ENCODE data around the gene DDIT4. TPM values are rescaled to one million over a fixed set of nuclear protein-coding genes. Genes with fewer than 3 reads are reported as not detected.

Gene DDIT4
- polyA plus RNA-seq, 1 experiment: 174 TPM

DNA sequence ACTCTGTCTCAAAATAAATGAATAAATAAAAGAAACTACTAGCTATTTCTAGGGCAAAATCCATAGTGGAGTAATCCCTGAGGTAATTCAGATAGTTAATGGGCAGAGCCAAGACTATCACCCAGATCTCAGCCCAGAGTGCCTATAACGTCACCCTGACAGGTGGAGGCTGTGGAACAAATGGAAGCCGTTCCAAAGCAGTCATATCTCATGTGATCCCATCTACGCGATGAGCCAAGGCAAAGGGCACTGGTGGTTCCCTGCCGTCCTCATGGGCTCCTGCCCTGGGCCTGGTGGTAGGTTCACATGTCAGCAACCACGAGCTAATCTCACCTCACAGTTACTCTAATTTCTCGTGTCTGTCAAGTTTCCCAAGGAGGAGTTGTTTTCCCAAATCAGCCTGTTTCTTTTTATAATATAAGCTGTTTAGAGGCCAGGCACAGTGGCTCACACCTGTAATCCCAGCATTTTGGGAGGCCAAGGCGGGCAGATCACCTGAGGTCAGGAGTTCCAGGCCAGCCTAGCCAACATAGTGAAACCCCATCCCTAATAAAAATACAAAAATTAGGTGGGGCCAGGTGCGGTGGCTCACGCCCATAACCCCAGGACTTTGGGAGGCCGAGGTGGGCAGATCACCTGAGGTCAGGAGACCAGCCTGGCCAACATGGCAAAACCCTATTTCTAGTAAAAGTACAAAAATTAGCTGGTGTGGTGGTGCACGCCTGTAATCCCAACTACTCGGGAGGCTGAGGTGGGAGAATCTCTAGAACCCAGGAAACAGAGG is 35.1 kb upstream of the DDIT4 start:
- TF ChIP-seq, protein P1, sequence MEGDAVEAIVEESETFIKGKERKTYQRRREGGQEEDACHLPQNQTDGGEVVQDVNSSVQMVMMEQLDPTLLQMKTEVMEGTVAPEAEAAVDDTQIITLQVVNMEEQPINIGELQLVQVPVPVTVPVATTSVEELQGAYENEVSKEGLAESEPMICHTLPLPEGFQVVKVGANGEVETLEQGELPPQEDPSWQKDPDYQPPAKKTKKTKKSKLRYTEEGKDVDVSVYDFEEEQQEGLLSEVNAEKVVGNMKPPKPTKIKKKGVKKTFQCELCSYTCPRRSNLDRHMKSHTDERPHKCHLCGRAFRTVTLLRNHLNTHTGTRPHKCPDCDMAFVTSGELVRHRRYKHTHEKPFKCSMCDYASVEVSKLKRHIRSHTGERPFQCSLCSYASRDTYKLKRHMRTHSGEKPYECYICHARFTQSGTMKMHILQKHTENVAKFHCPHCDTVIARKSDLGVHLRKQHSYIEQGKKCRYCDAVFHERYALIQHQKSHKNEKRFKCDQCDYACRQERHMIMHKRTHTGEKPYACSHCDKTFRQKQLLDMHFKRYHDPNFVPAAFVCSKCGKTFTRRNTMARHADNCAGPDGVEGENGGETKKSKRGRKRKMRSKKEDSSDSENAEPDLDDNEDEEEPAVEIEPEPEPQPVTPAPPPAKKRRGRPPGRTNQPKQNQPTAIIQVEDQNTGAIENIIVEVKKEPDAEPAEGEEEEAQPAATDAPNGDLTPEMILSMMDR (IDR thresholded peaks at IDR 0.05; ENCODE audit: insufficient read depth, low read depth, low read length): no peak
- H3K36me3 ChIP-seq (ENCODE audit: control insufficient read depth, insufficient read depth, low read length): peaks cover 3% of the 10 kb centered on the region; the same call in 1 of the 2 replicates
- no peak overlapping the region for H3K4me3 ChIP-seq (ENCODE audit: low read depth, low read length)
- ChIA-PET CTCF (interaction anchor here (1.2 to 1.5 kb wide), 2 partner anchors 15 to 90 kb away, joined by 3 to 5 read pairs; no protein-coding TSS in a partner anchor), POLR2A (no interaction called here)
- DNase-seq (ENCODE audit: low read depth): no peak
- no peaks in the 10 kb centered on the region for H3K27me3 ChIP-seq (ENCODE audit: control insufficient read depth, insufficient read depth, low read length)

DNA sequence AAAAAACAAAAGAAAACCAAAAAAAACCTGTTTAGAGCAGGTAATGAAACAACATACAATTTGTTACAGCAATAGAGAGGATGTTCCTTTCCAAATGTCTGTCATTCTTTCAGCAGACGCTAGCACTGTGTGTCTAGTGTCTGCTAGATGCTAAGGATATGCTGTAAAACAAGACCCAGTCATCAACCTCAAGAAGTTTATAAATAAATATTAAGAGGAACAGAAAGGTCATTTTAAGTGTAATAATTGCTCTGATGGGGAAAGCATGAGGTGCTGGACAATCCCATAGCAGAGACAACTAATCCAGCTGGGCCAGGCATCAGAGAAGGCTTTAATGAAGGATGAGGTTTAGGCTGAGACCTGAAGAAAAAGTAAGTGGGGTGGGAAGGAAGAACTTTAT is 34.3 kb upstream of the DDIT4 start:
- DNase-seq (ENCODE audit: low read depth): no peak
- Histone ChIP-seq H3K4me3 (ENCODE audit: low read depth, low read length) (no peak overlapping the region), H3K27me3 (ENCODE audit: control insufficient read depth, insufficient read depth, low read length) (no peaks in the 10 kb centered on the region), H3K36me3 (ENCODE audit: control insufficient read depth, insufficient read depth, low read length) (peaks cover 3% of the 10 kb centered on the region; the same call in 1 of the 2 replicates)
- TF ChIP-seq, protein P1 (IDR thresholded peaks at IDR 0.05; ENCODE audit: insufficient read depth, low read depth, low read length): no peak
- POLR2A ChIA-PET: interaction anchor here (0.6 kb wide), 1 partner anchor 881 kb away, joined by 3 read pairs; no protein-coding TSS in a partner anchor
- CTCF ChIA-PET: interaction anchor here (1.5 kb wide), 1 partner anchor 16 kb away, joined by 5 read pairs; no protein-coding TSS in a partner anchor

- Histone ChIP-seq H3K4me3 (ENCODE audit: low read depth, low read length) (no peak overlapping the region), H3K27me3 (ENCODE audit: control insufficient read depth, insufficient read depth, low read length) (no peaks in the 10 kb centered on the region), H3K36me3 (ENCODE audit: control insufficient read depth, insufficient read depth, low read length) (peaks cover 3% of the 10 kb centered on the region; the same call in 1 of the 2 replicates)
- no peak for DNase-seq (ENCODE audit: low read depth)
- ChIA-PET CTCF (interaction anchor here (0.6 kb wide), 1 partner anchor 15 kb away, joined by 4 read pairs; no protein-coding TSS in a partner anchor), POLR2A (no interaction called here)
- TF ChIP-seq, protein P1 (IDR thresholded peaks at IDR 0.05; ENCODE audit: insufficient read depth, low read depth, low read length): no peak
Observed at GRCh38 chr10:72240371-72240770, 33.4 kb upstream of the DDIT4 start.

- Histone ChIP-seq H3K27me3 (ENCODE audit: control insufficient read depth, insufficient read depth, low read length) (no peaks in the 10 kb centered on the region), H3K36me3 (ENCODE audit: control insufficient read depth, insufficient read depth, low read length) (no peaks in the 10 kb centered on the region), H3K4me3 (ENCODE audit: low read depth, low read length) (no peak overlapping the region)
- no peak for DNase-seq (ENCODE audit: low read depth)
- ChIA-PET POLR2A (no interaction called here), CTCF (interaction anchor here (0.8 to 1.0 kb wide), 4 partner anchors 12 to 325 kb away, joined by 3 read pairs; no protein-coding TSS in a partner anchor)
- TF ChIP-seq, protein P1 (IDR thresholded peaks at IDR 0.05; ENCODE audit: insufficient read depth, low read depth, low read length): no peak
Observed at GRCh38 chr10:72241691-72242252, 32.0 kb upstream of the DDIT4 start.

DNA sequence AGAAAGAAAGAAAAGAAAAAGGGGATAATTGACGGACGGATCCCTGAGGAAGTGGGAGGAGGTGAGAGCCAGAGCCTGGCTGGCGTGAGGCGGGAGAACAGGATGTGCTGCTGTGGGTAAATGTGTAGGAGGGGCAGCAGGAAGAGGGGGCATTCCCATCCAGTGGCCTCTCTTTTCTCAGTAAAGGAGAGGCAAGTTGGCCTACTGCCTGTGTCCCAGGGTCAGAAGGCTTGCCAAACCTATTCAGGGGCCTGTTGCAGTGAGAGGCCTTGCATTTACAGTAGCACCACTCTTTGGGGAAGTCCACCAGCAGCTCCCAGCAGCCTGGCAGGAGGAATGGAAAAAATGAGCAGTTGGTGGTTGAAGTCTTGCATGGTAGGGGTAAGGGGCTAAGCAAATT is 31.0 kb upstream of the DDIT4 start:
- ChIA-PET CTCF (interaction anchor here (1.6 kb wide), 1 partner anchor 10 kb away, joined by 6 read pairs; no protein-coding TSS in a partner anchor), POLR2A (no interaction called here)
- DNase-seq (ENCODE audit: low read depth): no peak
- Histone ChIP-seq H3K27me3 (ENCODE audit: control insufficient read depth, insufficient read depth, low read length) (no peaks in the 10 kb centered on the region), H3K4me3 (ENCODE audit: low read depth, low read length) (no peak overlapping the region), H3K36me3 (ENCODE audit: control insufficient read depth, insufficient read depth, low read length) (no peaks in the 10 kb centered on the region)
- TF ChIP-seq, protein P1 (IDR thresholded peaks at IDR 0.05; ENCODE audit: insufficient read depth, low read depth, low read length): no peak

Measured in BJ (cell line).